BJ (cell line): ENCODE results near the gene USP40. TPM values are rescaled to one million over a fixed set of nuclear protein-coding genes. Genes with fewer than 3 reads are reported as not detected.

Experiments
- CTCF ChIA-PET: fragments of 350-600 bp; formaldehyde crosslinking; extraction: SDS; loops from one replicate; lab custom pipeline; 2021; ENCODE audit warnings: antibody characterized with exemption, inconsistent platforms; lab: Yijun Ruan, JAX
- POLR2A ChIA-PET: fragments of 300-600 bp; sonication (Branson Sonifier 250); formaldehyde crosslinking; extraction: SDS; loops from one replicate; lab custom pipeline; 2021; ENCODE audit warnings: antibody characterized with exemption; lab: Charles Lee
- DNase-seq: peaks from one replicate; pipeline ENCODE4 v3.0.0-alpha.2; 2011; ENCODE audit warnings: low read depth
- H3K27me3 ChIP-seq: 2 replicates; pipeline ENCODE4 v1.6.0; 2011; ENCODE audit warnings: low read length; ENCODE audit not compliant: control insufficient read depth, insufficient read depth
- H3K36me3 ChIP-seq: 2 replicates; pipeline ENCODE4 v1.5.1; 2011; ENCODE audit warnings: low read length; ENCODE audit not compliant: control insufficient read depth, insufficient read depth
- H3K4me3 ChIP-seq: 2 replicates; pipeline ENCODE4 v1.5.1; 2011; ENCODE audit warnings: low read depth, mild to moderate bottlenecking, control low read depth, low read length
- polyA plus RNA-seq: library from polyadenylated mRNA; depleted of rRNA; stranded (reverse); fragments of >200 nt; gene quantifications from 2 replicates; pipeline ENCODE4 v1.2.3, GENCODE V29; 2011
- TF ChIP-seq, protein P1 (sequence below): IDR thresholded peaks from 2 replicates; pipeline ENCODE4 v1.5.1; 2011; ENCODE audit warnings: low read depth, mild to moderate bottlenecking, control low read depth, inconsistent platforms, low read length, moderate library complexity; ENCODE audit not compliant: insufficient read depth

The USP40 gene
- polyA plus RNA-seq, 1 experiment, result 48.9 TPM

DNA sequence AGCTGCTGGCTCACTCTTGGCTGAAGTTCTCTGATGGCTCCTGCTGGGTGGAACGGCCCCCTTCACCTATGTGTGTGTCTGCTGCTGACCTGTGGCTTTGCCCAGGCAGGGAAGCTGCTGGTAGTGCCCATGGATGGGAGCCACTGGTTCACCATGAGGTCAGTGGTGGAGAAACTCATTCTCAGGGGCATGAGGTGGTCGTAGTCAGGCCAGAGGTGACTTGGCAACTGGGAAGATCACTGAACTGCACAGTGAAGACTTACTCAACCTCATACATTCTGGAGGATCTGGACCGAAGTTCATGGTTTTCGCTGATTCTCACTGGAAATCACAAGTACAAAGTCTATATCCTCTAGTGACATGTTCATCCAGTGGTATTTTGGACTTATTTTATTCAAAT lies 36.9 kb upstream of the USP40 start:
- Histone ChIP-seq H3K36me3 (no peaks in the 10 kb centered on the region), H3K27me3 (peaks cover 4% of the 10 kb centered on the region; the same call in 1 of the 2 replicates), H3K4me3 (no peak overlapping the region)
- DNase-seq, result no peak
- CTCF ChIA-PET, result no interaction called here
- POLR2A ChIA-PET, result no interaction called here
- TF ChIP-seq, protein P1, sequence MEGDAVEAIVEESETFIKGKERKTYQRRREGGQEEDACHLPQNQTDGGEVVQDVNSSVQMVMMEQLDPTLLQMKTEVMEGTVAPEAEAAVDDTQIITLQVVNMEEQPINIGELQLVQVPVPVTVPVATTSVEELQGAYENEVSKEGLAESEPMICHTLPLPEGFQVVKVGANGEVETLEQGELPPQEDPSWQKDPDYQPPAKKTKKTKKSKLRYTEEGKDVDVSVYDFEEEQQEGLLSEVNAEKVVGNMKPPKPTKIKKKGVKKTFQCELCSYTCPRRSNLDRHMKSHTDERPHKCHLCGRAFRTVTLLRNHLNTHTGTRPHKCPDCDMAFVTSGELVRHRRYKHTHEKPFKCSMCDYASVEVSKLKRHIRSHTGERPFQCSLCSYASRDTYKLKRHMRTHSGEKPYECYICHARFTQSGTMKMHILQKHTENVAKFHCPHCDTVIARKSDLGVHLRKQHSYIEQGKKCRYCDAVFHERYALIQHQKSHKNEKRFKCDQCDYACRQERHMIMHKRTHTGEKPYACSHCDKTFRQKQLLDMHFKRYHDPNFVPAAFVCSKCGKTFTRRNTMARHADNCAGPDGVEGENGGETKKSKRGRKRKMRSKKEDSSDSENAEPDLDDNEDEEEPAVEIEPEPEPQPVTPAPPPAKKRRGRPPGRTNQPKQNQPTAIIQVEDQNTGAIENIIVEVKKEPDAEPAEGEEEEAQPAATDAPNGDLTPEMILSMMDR, result no peak

- CTCF ChIA-PET, result interaction anchor here (0.9 to 1.0 kb wide), 2 partner anchors 11 to 12 kb away, joined by 3 read pairs; no protein-coding TSS in a partner anchor
- TF ChIP-seq, protein P1, result no peak
- Histone ChIP-seq H3K36me3 (no peaks in the 10 kb centered on the region), H3K27me3 (peaks cover 4% of the 10 kb centered on the region; the same call in 1 of the 2 replicates), H3K4me3 (no peak overlapping the region)
- POLR2A ChIA-PET, result no interaction called here
- no peak for DNase-seq
These were observed 35.5 kb upstream of the USP40 start for GRCh38 chr2:233602076-233602475.

- CTCF ChIA-PET, result no interaction called here
These were observed 33.8 kb upstream of the USP40 start for GRCh38 chr2:233600386-233600785.

DNA sequence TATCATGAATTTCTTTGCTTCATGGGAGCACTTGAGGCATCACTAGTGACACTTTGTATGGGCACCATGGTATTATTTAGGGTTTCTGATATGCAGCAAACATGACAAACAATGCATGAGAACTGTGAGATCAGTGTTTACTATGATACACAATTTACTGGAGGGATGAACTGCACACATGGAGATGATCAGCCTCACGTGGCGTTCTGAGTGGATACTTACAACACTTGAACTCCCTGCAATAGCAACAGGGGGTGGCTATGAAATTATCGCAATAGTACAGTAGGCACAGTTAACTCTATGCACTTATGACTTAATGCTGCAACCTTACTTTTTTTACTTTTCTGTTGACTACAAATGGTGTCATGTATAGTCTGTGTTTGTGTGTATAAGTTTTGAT lies 32.4 kb upstream of the USP40 start:
- H3K27me3 ChIP-seq, result peaks cover 4% of the 10 kb centered on the region; the same call in 1 of the 2 replicates
- ChIA-PET POLR2A (no interaction called here), CTCF (no interaction called here)
- DNase-seq, result no peak
- TF ChIP-seq, protein P1, result no peak
- H3K4me3 ChIP-seq, result no peak overlapping the region
- no peaks in the 10 kb centered on the region for H3K36me3 ChIP-seq

More at GRCh38 chr2:233600386-233600785, 33.8 kb upstream of the USP40 start:
- POLR2A ChIA-PET, result no interaction called here
- Histone ChIP-seq H3K4me3 (no peak overlapping the region), H3K36me3 (no peaks in the 10 kb centered on the region), H3K27me3 (peaks cover 4% of the 10 kb centered on the region; the same call in 1 of the 2 replicates)
- TF ChIP-seq, protein P1, result no peak
- no peak for DNase-seq

DNA sequence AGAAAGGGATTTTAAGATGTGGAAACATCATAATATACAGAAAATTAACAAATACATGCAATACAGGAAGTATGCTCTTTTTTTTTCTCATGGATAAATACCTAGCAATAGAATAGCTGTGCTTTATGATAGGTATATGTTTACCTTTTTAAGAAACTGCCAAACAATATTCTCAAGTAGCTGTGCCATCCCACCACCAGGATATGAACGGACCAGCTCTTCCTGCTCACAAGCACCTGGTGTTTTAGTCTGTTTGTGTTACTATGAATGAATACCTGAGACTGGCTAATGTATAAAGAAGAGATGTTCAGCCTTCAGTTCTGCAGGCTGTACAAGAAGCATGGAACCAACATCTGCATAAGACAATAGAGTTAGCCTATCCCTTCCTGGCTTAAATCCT lies 30.9 kb upstream of the USP40 start:
- Histone ChIP-seq H3K27me3 (peaks cover 4% of the 10 kb centered on the region; the same call in 1 of the 2 replicates), H3K4me3 (no peak overlapping the region), H3K36me3 (no peaks in the 10 kb centered on the region)
- DNase-seq, result no peak
- TF ChIP-seq, protein P1, result no peak
- ChIA-PET POLR2A (no interaction called here), CTCF (no interaction called here)
